UCSD-AML1 (cell line): ENCODE data around the gene SPRR2D.
"Not testable (repeated sequence)": the region's sequence is repeated elsewhere in the genome, so short reads cannot be mapped to it uniquely, and the experiment has no call there.

Experiments used
- DNase-seq: peaks from one replicate; lab custom pipeline; 2025; ENCODE audit not compliant: unreplicated experiment; lab: John Stamatoyannopoulos, UW

The SPRR2D gene

GRCh38 chr1:153021829-153022228 lies 19.1 kb downstream of the SPRR2D start:
- not testable (repeated sequence) for DNase-seq

GRCh38 chr1:153011235-153011758 lies 29.6 kb downstream of the SPRR2D start:
- not testable (repeated sequence) for DNase-seq

- DNase-seq = no peak
These were observed 39.5 kb downstream of the SPRR2D start, which contains the start of gene SPRR3 for GRCh38 chr1:153001382-153001781. Gene SPRR3 (plus strand): TSS chr1:153001749. CDS start chr1:153003021, 1,272 bp downstream.

GRCh38 chr1:153000294-153000693 lies 40.6 kb downstream of the SPRR2D start:
- no peak for DNase-seq

GRCh38 chr1:152999818-153000217 lies 41.1 kb downstream of the SPRR2D start:
- no peak for DNase-seq

DNA sequence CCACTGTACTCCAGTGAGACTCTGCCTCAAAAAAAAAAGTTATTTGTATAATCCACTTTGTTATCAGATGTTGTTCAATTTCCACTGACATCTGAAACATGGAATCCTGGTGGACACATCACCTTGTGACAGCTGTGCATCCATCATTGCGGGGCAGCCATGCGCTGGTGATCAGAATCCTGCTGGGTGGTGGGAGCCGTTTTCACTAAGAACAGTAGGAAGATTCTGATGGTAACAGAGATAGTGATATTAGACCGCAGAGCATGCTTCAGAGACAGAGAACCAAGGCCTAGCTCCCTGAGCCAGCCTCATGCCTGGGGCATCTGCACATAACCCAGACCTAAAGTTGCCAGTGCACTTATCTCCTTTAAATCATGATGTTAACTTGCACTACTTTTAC lies 42.4 kb downstream of the SPRR2D start:
- no peak for DNase-seq

- DNase-seq = no peak
These were observed 43.0 kb downstream of the SPRR2D start for GRCh38 chr1:152997901-152998300.

GRCh38 chr1:152996633-152997400 lies 44.1 kb downstream of the SPRR2D start:
- no peak for DNase-seq

GRCh38 chr1:152995842-152996241 lies 45.1 kb downstream of the SPRR2D start:
- DNase-seq = no peak

DNA sequence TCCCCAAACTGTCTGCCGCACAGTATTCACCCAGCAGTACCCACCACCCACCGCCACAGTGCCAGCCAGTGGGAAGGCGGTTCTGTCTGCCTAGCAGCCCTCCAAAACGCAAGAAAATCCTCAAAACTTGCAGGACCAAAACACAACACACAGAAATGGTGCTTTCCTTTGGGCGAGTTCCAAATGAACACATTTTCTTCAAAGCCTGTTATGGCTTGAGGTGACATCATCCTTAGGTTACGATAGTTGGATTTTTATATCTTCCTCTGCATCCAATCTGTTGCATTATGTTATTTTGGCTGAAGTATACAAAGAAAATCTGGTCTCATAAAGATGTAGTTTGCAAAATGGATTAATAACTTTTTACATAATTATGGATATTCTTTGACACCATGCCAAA lies 47.7 kb downstream of the SPRR2D start:
- no peak for DNase-seq
